A549 (cell line): ENCODE data around the gene PHKB.

ENCODE experiments used
- BHLHE40 ChIP-seq: IDR thresholded peaks from 2 replicates; pipeline ENCODE4 v1.6.1; 2012; ENCODE audit warnings: low read depth, low read length, inconsistent platforms
- CTCF ChIP-seq: fragments of >200 bp; sonication (Bioruptor Twin); formaldehyde crosslinking; IDR thresholded peaks from 3 replicates; pipeline ENCODE4 v1.5.1; 2016
- FOSB ChIP-seq: fragments of 250-450 bp; sonication (Bioruptor Pico); IDR thresholded peaks from 2 replicates; pipeline ENCODE4 v1.5.0; 2020; ENCODE audit warnings: mild to moderate bottlenecking, moderate library complexity
- GATA3 ChIP-seq: IDR thresholded peaks from 2 replicates; pipeline ENCODE4 v1.6.1; 2012; ENCODE audit warnings: borderline replicate concordance
- KDM1A ChIP-seq: fragments of 200-600 bp; sonication (generic); IDR thresholded peaks from 2 replicates; pipeline ENCODE4 v1.6.1; 2016; ENCODE audit warnings: low read depth, mild to moderate bottlenecking
- MAFK ChIP-seq: fragments of 450-650 bp; IDR thresholded peaks from 2 replicates; pipeline ENCODE4 v1.6.1; 2014; ENCODE audit not compliant: partially characterized antibody
- MYC ChIP-seq: IDR thresholded peaks from 2 replicates; pipeline ENCODE4 v1.6.1; 2012; ENCODE audit warnings: mild to moderate bottlenecking, inconsistent platforms, low read length, improper control_type of control experiment, borderline replicate concordance
- POLR2A ChIP-seq: IDR thresholded peaks from 2 replicates; pipeline ENCODE4 v1.6.1; 2012; ENCODE audit warnings: mild to moderate bottlenecking, low read length
- POLR2AphosphoS2 ChIP-seq: conservative IDR thresholded peaks from 2 replicates; pipeline ENCODE4 v1.6.1; 2012; ENCODE audit warnings: low read length, improper control_type of control experiment, inconsistent platforms
- SMC3 ChIP-seq: fragments of >200 bp; sonication (Bioruptor Twin); formaldehyde crosslinking; IDR thresholded peaks from 3 replicates; pipeline ENCODE4 v1.6.1; 2018; ENCODE audit warnings: inconsistent platforms
- SREBF2 ChIP-seq: fragments of 450-650 bp; IDR thresholded peaks from 2 replicates; pipeline ENCODE4 v1.6.1; 2014; ENCODE audit warnings: mild to moderate bottlenecking, moderate library complexity

GRCh38 chr16:47693226-47693625 is 232.1 kb downstream of the PHKB start:
- TF ChIP-seq CTCF (no peak), POLR2A (no peak), FOSB (CRISPR knock-in tag) (no peak), SMC3 (no peak), GATA3 (no peak), SREBF2 (no peak), MAFK (no peak), MYC (no peak), POLR2AphosphoS2 (no peak), KDM1A (no peak), BHLHE40 (no peak)
